AG04449 (cell line): ENCODE results near the gene RCHY1.
"Not testable (repeated sequence)": the region's sequence is repeated elsewhere in the genome, so short reads cannot be mapped to it uniquely, and the experiment has no call there.

ENCODE experiments used
- CTCF ChIA-PET: fragments of 350-600 bp; formaldehyde crosslinking; extraction: SDS; loops from one replicate; lab custom pipeline; 2021; ENCODE audit warnings: antibody characterized with exemption; lab: Yijun Ruan, JAX
- POLR2A ChIA-PET: fragments of 400-600, 350-600 bp; formaldehyde crosslinking; extraction: SDS; loops from one replicate; lab custom pipeline; 2020; ENCODE audit warnings: antibody characterized with exemption, inconsistent platforms; lab: Yijun Ruan, JAX
- DNase-seq: peaks from one replicate; pipeline ENCODE4 v3.0.0-alpha.2; 2010; ENCODE audit warnings: low read depth, low spot score
- H3K4me3 ChIP-seq: 2 replicates; pipeline ENCODE4 v1.5.1; 2011; ENCODE audit warnings: low read depth, mild to moderate bottlenecking, control low read depth, low read length
- TF ChIP-seq, protein P1 (sequence below): IDR thresholded peaks from one replicate; pipeline ENCODE4 v1.5.1; 2011; ENCODE audit warnings: mild to moderate bottlenecking, moderate library complexity, low read length, control low read depth, inconsistent platforms; ENCODE audit not compliant: insufficient read depth; ENCODE audit errors: missing control alignments

The RCHY1 gene

DNA sequence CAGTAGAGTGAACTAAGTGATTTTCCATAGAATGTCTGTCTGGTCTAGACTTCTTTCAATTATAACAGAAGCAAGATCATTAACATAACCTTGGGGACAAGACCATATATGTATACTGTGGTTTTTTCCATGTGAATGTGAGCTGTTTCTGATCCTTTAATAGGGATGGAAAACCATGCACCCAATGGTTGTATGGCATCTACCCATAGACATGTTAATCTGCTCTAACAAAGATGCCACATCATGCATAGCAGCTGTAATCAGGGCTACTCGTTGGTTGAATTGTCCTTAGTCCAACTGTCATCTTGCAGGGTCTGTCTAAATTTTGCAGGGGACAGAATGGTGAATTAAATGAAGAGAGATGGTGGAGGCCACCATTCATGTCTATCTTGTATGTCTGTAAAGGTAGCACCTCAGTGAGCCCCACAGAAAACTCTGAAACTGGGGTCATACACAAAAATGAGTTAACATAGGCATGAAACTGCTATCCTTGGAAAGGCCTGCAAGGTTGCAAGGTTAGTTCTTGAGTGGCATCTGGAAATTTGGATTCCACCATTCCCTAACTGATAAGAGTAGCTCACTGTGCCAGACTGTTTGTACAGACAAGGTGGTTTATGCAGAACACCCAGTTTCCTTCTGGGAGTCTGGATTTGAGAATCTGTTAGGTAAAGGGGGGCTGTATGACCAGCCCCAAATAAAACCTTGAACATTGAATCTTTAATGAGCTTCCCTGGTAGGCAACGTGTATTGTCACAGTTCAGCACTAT is 16.5 kb upstream of the RCHY1 start:
- DNase-seq, result no peak
- ChIA-PET CTCF (interaction anchor here (0.9 to 1.1 kb wide), 2 partner anchors 12 to 15 kb away, joined by 3 read pairs; no protein-coding TSS in a partner anchor), POLR2A (no interaction called here)
- TF ChIP-seq, protein P1, sequence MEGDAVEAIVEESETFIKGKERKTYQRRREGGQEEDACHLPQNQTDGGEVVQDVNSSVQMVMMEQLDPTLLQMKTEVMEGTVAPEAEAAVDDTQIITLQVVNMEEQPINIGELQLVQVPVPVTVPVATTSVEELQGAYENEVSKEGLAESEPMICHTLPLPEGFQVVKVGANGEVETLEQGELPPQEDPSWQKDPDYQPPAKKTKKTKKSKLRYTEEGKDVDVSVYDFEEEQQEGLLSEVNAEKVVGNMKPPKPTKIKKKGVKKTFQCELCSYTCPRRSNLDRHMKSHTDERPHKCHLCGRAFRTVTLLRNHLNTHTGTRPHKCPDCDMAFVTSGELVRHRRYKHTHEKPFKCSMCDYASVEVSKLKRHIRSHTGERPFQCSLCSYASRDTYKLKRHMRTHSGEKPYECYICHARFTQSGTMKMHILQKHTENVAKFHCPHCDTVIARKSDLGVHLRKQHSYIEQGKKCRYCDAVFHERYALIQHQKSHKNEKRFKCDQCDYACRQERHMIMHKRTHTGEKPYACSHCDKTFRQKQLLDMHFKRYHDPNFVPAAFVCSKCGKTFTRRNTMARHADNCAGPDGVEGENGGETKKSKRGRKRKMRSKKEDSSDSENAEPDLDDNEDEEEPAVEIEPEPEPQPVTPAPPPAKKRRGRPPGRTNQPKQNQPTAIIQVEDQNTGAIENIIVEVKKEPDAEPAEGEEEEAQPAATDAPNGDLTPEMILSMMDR, result no peak
- H3K4me3 ChIP-seq, result no peak overlapping the region

DNA sequence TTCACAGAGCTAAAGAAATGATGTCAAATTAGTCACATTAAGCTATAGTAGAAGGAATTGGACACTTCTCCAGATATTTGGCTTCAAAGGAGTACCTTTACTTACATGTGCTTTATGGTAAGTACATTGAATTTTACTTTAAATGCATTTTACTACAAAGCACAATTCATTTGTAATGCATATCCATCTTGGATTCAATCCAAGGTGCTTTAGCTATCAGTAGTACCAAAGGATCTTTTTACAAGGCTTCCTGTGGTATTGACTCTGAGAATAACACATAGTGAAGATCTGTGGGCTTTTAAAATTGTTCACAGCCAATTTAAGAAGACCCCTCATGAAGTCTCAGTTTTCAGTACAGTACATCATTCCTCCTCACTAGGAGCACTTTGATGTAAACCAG is 13.3 kb upstream of the RCHY1 start:
- H3K4me3 ChIP-seq, result no peak overlapping the region
- ChIA-PET POLR2A (no interaction called here), CTCF (interaction anchor here (1.1 to 1.3 kb wide), 2 partner anchors 11 to 44 kb away, joined by 3 read pairs; no protein-coding TSS in a partner anchor)
- DNase-seq, result no peak
- TF ChIP-seq, protein P1, result no peak

DNA sequence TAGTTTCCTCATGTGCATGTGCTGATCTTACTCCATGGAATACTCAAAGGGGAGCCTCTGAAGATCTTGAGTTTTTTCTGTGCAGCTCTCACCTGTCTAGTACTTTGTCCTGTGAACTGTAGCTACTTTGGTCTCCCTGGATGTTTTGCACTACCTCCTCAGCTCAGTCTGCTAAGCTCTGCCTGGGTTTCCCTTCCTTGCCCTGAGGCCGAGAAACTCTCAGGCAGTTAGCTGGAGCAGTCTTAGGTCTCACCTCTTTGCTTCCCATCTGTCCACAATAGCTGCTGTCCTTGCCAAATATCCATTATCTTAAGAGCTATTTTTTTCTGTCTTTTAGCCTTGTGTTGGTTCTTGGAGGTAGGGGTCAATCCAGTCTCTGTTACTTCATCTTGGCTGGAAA is 11.7 kb upstream of the RCHY1 start:
- CTCF ChIA-PET, result no interaction called here
- H3K4me3 ChIP-seq, result no peak overlapping the region
- DNase-seq, result no peak
- POLR2A ChIA-PET, result no interaction called here
- TF ChIP-seq, protein P1, result no peak

DNA sequence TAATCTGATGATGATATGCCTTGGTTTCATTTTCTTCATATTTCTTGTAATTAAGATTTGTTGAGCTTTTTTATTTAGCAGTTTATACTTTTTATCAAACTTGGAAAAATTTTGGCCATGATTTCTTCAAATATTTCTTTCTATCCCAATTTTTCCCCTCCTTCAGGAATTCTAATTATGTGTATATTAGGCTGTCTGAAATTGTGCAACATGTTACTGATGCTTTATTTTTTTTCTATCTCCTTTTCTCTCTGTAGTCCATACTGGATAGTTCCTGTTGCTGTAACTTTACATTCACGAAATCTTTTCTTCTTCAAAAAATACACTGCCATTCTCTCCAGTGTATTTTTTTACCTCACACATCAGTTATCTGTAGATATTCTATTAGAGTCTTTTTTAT is 10.9 kb upstream of the RCHY1 start:
- ChIA-PET CTCF (no interaction called here), POLR2A (no interaction called here)
- H3K4me3 ChIP-seq, result no peak overlapping the region
- TF ChIP-seq, protein P1, result no peak
- DNase-seq, result no peak

DNA sequence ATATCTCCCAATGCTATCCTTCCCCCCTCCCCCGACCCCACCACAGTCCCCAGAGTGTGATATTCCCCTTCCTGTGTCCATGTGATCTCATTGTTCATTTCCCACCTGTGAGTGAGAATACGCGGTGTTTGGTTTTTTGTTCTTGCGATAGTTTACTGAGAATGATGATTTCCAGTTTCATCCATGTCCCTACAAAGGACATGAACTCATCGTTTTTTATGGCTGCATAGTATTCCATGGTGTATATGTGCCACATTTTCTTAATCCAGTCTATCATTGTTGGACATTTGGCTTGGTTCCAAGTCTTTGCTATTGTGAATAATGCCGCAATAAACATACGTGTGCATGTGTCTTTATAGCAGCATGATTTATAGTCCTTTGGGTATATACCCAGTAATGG is 5.2 kb upstream of the RCHY1 start:
- POLR2A ChIA-PET, H3K4me3 ChIP-seq, DNase-seq, CTCF ChIA-PET: not testable (repeated sequence)

DNA sequence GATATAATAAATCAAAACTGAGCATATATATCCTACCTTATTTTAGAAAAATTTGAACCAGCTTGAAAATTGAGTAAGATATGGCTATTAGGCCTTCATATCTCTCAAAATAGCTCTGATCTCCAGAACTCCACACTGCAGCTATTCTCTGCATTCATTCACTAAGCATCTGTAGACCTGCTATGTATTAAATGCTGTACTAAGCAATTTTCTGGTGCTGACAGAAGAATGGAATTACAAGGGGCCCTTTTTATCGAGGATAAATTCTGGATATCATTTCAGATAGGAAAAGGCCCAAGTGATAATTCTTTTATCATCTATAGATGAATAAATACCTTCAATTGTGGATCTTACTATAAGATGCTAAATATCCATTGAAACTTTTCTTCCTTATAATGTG is 1.9 kb upstream of the RCHY1 start:
- CTCF ChIA-PET, result interaction anchor here (1.2 kb wide), 1 partner anchor 26 kb away, joined by 3 read pairs; no protein-coding TSS in a partner anchor
- no peak for DNase-seq
- H3K4me3 ChIP-seq, result no peak overlapping the region
- TF ChIP-seq, protein P1, result no peak
- POLR2A ChIA-PET, result no interaction called here
